Smooth muscle cell (in vitro differentiated cells): ENCODE data around the gene TXN2. TPM values are rescaled to one million over a fixed set of nuclear protein-coding genes. Genes with fewer than 3 reads are reported as not detected.

ENCODE experiments used
- DNase-seq: peaks from one replicate; lab custom pipeline; 2025; ENCODE audit not compliant: unreplicated experiment; lab: John Stamatoyannopoulos, UW
- H2AFZ ChIP-seq: fragments of 200-600 bp; sonication (generic); 2 replicates; pipeline ENCODE4 v1.6.0; 2016; ENCODE audit warnings: antibody characterized with exemption, low read depth, mild to moderate bottlenecking
- H3F3A ChIP-seq: fragments of 200-600 bp; sonication (generic); 2 replicates; pipeline ENCODE4 v1.6.0; 2017; ENCODE audit warnings: antibody characterized with exemption, low read depth
- H3K27ac ChIP-seq: fragments of 200-600 bp; sonication (generic); 2 replicates; pipeline ENCODE4 v1.5.1; 2016; ENCODE audit warnings: low read depth, mild to moderate bottlenecking
- H3K27me3 ChIP-seq: fragments of 200-600 bp; sonication (generic); 2 replicates; pipeline ENCODE4 v1.6.1; 2016; ENCODE audit warnings: low read depth, mild to moderate bottlenecking
- H3K36me3 ChIP-seq: fragments of 200-600 bp; sonication (generic); 2 replicates; pipeline ENCODE4 v1.5.1; 2016; ENCODE audit warnings: low read depth
- H3K4me1 ChIP-seq: fragments of 200-600 bp; sonication (generic); 2 replicates; pipeline ENCODE4 v1.5.1; 2016; ENCODE audit warnings: low read depth
- H3K4me2 ChIP-seq: fragments of 200-600 bp; sonication (generic); 2 replicates; pipeline ENCODE4 v1.6.0; 2016; ENCODE audit warnings: mild to moderate bottlenecking
- H3K4me3 ChIP-seq: fragments of 200-600 bp; sonication (generic); 2 replicates; pipeline ENCODE4 v1.5.1; 2016; ENCODE audit warnings: mild to moderate bottlenecking
- H3K79me2 ChIP-seq: fragments of 200-600 bp; sonication (generic); 2 replicates; pipeline ENCODE4 v1.6.0; 2016; ENCODE audit warnings: low read depth, mild to moderate bottlenecking
- H3K9ac ChIP-seq: fragments of 200-600 bp; sonication (generic); 2 replicates; pipeline ENCODE4 v1.6.0; 2016; ENCODE audit warnings: low read depth
- H3K9me3 ChIP-seq: fragments of 200-600 bp; sonication (generic); replicated peaks from 2 replicates; pipeline ENCODE4 v1.5.1; 2016; ENCODE audit warnings: low read depth
- H4K20me1 ChIP-seq: fragments of 200-600 bp; sonication (generic); 2 replicates; pipeline ENCODE4 v1.6.0; 2016; ENCODE audit warnings: low read depth
- CTCF ChIP-seq: fragments of 200-600 bp; sonication (generic); IDR thresholded peaks from 2 replicates; pipeline ENCODE4 v1.5.1; 2017; ENCODE audit warnings: borderline replicate concordance, mild to moderate bottlenecking, antibody characterized with exemption; ENCODE audit not compliant: insufficient read depth, poor library complexity, severe bottlenecking
- WGBS: methylation state at CpG from one replicate; pipeline ENCODE4 v1.1.7; 2016; ENCODE audit warnings: low lambda C conversion rate; 5-methylcytosine and 5-hydroxymethylcytosine counted together
- polyA plus RNA-seq: library from polyadenylated mRNA; unstranded; fragments of >200 nt; fragmentation: Nextera tagmentation; extraction: Ambion mirVana; gene quantifications from 2 replicates; pipeline ENCODE4 v1.2.1, GENCODE V29; 2016
- total RNA-seq: library from RNA; depleted of rRNA; stranded (reverse); fragments of >200 nt; gene quantifications from 2 replicates; pipeline ENCODE4 v1.2.3, GENCODE V29; 2014

TXN2 gene
- total and polyA plus RNA-seq, 2 experiments from 2014 or later: 17.0 to 97.0 TPM

- H3K36me3 ChIP-seq: peaks cover 5% of the 10 kb centered on the region
- no peak for DNase-seq
- H3K9me3 ChIP-seq: no peaks in the 10 kb centered on the region
- no peak for TF ChIP-seq CTCF
- no peaks in the 10 kb centered on the region for H4K20me1 ChIP-seq
- no peak overlapping the region for H2AFZ ChIP-seq
- peaks cover 11% of the 10 kb centered on the region for H3K4me1 ChIP-seq
- no peak overlapping the region for H3K4me2 ChIP-seq
- H3K27ac ChIP-seq: no peak overlapping the region
- no peak overlapping the region for H3K4me3 ChIP-seq
- H3K27me3 ChIP-seq: no peaks in the 10 kb centered on the region
- H3K9ac ChIP-seq: no peak overlapping the region
- 95% methylated on average over 4 of the region's 4 CpGs for WGBS
- peaks cover 24% of the 10 kb centered on the region for H3K79me2 ChIP-seq
- H3F3A ChIP-seq: peaks cover 5% of the 10 kb centered on the region
These were observed 2.5 kb downstream of the TXN2 start for GRCh38 chr22:36478966-36479365.

- no peaks in the 10 kb centered on the region for H4K20me1 ChIP-seq
- TF ChIP-seq CTCF: no peak
These were observed 6.1 kb downstream of the TXN2 start for GRCh38 chr22:36475341-36475740.

DNA sequence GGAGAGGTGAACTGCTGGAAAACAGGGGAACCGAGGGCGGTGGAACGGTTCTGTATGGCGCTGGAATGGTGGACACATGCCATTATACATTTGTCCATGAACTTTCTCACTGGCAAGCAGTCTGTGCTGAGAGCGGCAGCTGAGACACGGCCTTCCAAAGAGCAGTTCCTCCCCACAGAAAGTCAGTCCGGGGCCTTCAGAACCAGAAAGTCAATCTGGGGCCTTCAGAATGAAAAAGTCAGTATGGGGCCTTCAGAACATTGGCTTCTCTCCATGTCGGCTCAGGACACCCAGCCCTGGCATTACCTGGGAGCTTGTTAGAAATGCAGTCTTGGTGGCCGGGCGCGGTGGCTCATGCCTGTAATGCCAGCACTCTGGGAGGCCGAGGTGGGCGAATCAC, 8.8 kb downstream of the TXN2 start:
- Histone ChIP-seq H2AFZ (no peak overlapping the region), H3K4me2 (no peak overlapping the region), H3K4me3 (no peak overlapping the region), H4K20me1 (no peaks in the 10 kb centered on the region), H3K4me1 (peaks cover 3% of the 10 kb centered on the region), H3F3A (peaks cover 22% of the 10 kb centered on the region), H3K79me2 (peaks cover 6% of the 10 kb centered on the region), H3K9me3 (no peaks in the 10 kb centered on the region), H3K27ac (peak overlapping the region; percentile 77), H3K36me3 (peaks cover 5% of the 10 kb centered on the region), H3K9ac (no peak overlapping the region), H3K27me3 (no peaks in the 10 kb centered on the region)
- DNase-seq: no peak
- no peak for TF ChIP-seq CTCF
- WGBS: 87% methylated on average over 13 of the region's 13 CpGs

More at GRCh38 chr22:36475341-36475740, 6.1 kb downstream of the TXN2 start:
- Histone ChIP-seq H3K9me3 (no peaks in the 10 kb centered on the region), H3K9ac (no peak overlapping the region), H3K27ac (no peak overlapping the region), H3K27me3 (no peaks in the 10 kb centered on the region), H2AFZ (no peak overlapping the region), H3K4me1 (peaks cover 1% of the 10 kb centered on the region), H3F3A (peaks cover 9% of the 10 kb centered on the region), H3K4me3 (no peak overlapping the region), H3K4me2 (no peak overlapping the region), H3K36me3 (peaks cover 5% of the 10 kb centered on the region), H3K79me2 (peaks cover 20% of the 10 kb centered on the region)
- no peak for DNase-seq
- 97% methylated on average over 6 of the region's 6 CpGs for WGBS

DNA sequence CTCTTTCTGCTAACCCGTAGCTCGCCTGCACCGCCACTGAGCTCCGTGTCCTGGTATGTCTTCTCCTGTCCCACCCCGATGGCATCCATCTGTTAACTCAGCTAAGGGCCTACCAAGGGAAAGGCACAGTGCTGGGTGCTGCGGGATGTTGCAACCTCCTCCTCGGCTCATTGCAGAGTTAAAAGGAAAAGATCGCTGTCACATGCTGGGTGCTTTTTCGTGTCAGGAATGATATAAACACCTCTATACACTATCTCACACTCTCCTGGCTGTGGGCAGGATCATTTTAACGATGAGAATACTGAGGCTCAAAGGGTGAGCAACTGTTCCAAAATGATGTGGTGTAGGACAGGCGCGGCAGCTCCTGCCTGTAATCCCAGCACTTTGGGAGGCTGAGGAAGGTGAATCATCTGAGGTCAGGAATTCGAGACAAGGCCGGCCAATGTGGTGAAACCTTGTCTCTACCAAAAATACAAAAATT, 10.1 kb downstream of the TXN2 start:
- no peaks in the 10 kb centered on the region for H3K27me3 ChIP-seq
- no peaks in the 10 kb centered on the region for H4K20me1 ChIP-seq
- peak overlapping the region; percentile 77 for H3K27ac ChIP-seq
- H2AFZ ChIP-seq: no peak overlapping the region
- peak overlapping the region; percentile 14 for H3K9ac ChIP-seq
- peaks cover 22% of the 10 kb centered on the region for H3F3A ChIP-seq
- H3K4me3 ChIP-seq: no peak overlapping the region
- no peak for TF ChIP-seq CTCF
- peaks cover 7% of the 10 kb centered on the region for H3K4me1 ChIP-seq
- WGBS: 74% methylated on average over 14 of the region's 14 CpGs
- H3K4me2 ChIP-seq: no peak overlapping the region
- peaks cover 6% of the 10 kb centered on the region for H3K79me2 ChIP-seq
- no peaks in the 10 kb centered on the region for H3K9me3 ChIP-seq
- no peak for DNase-seq
- H3K36me3 ChIP-seq: peaks cover 5% of the 10 kb centered on the region
